AG04450 (cell line): ENCODE measurements around the gene NOS3. TPM values are rescaled to one million over a fixed set of nuclear protein-coding genes. Genes with fewer than 3 reads are reported as not detected.
"Not testable (repeated sequence)": the region's sequence is repeated elsewhere in the genome, so short reads cannot be mapped to it uniquely, and the experiment has no call there.

ENCODE experiments used
- CTCF ChIA-PET: fragments of 300-600, 350-600 bp; formaldehyde crosslinking; extraction: SDS; loops from one replicate; lab custom pipeline; 2022; ENCODE audit warnings: antibody characterized with exemption, inconsistent platforms; lab: Charles Lee
- POLR2A ChIA-PET: fragments of 350-600 bp; formaldehyde crosslinking; extraction: SDS; loops from one replicate; lab custom pipeline; 2021; ENCODE audit warnings: antibody characterized with exemption, inconsistent platforms; lab: Yijun Ruan, JAX
- DNase-seq: peaks from one replicate; pipeline ENCODE4 v3.0.0-alpha.2; 2011; ENCODE audit warnings: low read depth, low spot score
- H3K27ac ChIP-seq: one replicate; pipeline ENCODE4 v1.5.1; 2012; ENCODE audit warnings: low read depth, low read length, control low read depth
- H3K27me3 ChIP-seq: one replicate; pipeline ENCODE4 v1.6.0; 2012; ENCODE audit warnings: low read length; ENCODE audit not compliant: control insufficient read depth, insufficient read depth
- H3K4me3 ChIP-seq: 2 replicates; pipeline ENCODE4 v1.5.1; 2011; ENCODE audit warnings: mild to moderate bottlenecking, low read depth, low read length, control low read depth
- H3K9me3 ChIP-seq: 2 replicates; pipeline ENCODE4 v1.5.1; 2012; ENCODE audit warnings: low read length; ENCODE audit not compliant: control insufficient read depth, insufficient read depth
- CTCF ChIP-seq: IDR thresholded peaks from 2 replicates; pipeline ENCODE4 v1.5.1; 2011; ENCODE audit warnings: low read depth, low read length, control low read depth, inconsistent platforms
- polyA plus RNA-seq: library from polyadenylated mRNA; depleted of rRNA; stranded (reverse); fragments of >200 nt; gene quantifications from 2 replicates; pipeline ENCODE4 v1.2.3, GENCODE V29; 2011

The NOS3 gene
- polyA plus RNA-seq, 1 experiment = 0.60 TPM

GRCh38 chr7:151040616-151041375 lies 50.0 kb downstream of the NOS3 start:
- no peak for TF ChIP-seq CTCF
- H3K27ac ChIP-seq = no peak overlapping the region
- no peaks in the 10 kb centered on the region for H3K27me3 ChIP-seq
- CTCF ChIA-PET = no interaction called here
- no peak for DNase-seq
- POLR2A ChIA-PET = no interaction called here
- H3K9me3 ChIP-seq = no peaks in the 10 kb centered on the region; the same call in 1 of the 2 replicates
- no peak overlapping the region for H3K4me3 ChIP-seq

GRCh38 chr7:151043449-151043848 lies 52.6 kb downstream of the NOS3 start:
- CTCF ChIA-PET, POLR2A ChIA-PET, DNase-seq, H3K27me3 ChIP-seq, H3K9me3 ChIP-seq, H3K4me3 ChIP-seq, H3K27ac ChIP-seq: not testable (repeated sequence)

DNA sequence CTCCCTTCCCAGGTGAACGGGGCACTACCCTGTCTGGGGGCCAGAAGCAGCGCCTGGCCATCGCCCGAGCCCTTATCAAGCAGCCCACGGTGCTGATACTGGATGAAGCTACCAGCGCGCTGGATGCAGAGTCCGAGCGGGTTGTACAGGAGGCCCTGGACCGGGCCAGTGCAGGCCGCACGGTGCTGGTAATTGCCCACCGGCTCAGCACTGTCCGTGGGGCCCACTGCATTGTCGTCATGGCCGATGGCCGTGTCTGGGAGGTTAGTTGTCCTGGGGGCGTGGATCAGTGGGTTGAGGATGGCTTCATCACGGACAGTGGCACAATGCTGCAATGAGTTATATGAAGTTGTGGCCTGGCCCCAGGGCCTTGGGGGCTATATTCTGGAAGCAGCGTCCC lies 53.1 kb downstream of the NOS3 start:
- H3K27ac ChIP-seq = no peak overlapping the region
- CTCF ChIA-PET = no interaction called here
- H3K4me3 ChIP-seq = no peak overlapping the region
- no peaks in the 10 kb centered on the region; the same call in 1 of the 2 replicates for H3K9me3 ChIP-seq
- H3K27me3 ChIP-seq = no peaks in the 10 kb centered on the region
- POLR2A ChIA-PET = interaction anchor here (0.7 kb wide), 1 partner anchor 13 kb away, joined by 3 read pairs; no protein-coding TSS in a partner anchor
- DNase-seq = no peak
- TF ChIP-seq CTCF = no peak

DNA sequence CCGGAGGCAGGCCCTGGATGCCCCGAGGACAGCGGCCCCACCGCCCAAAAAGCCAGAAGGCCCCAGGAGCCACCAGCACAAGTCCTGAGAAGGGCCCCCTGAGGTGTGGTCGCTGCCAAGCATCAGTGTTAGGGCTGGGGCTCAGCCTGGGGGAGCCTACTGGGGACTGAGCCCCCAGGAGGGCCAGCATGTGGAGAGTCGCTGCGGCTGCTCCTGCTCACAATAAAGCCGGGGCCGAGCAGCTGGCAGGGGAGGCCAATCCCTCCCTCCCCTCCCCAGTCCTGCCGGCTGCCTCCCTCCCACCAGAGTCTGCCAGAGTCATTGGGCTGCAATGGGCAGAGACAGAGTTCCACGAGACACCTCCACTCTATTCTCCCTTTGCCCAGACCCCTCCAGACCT lies 54.4 kb downstream of the NOS3 start:
- no peak overlapping the region for H3K27ac ChIP-seq
- peaks cover 2% of the 10 kb centered on the region for H3K27me3 ChIP-seq
- CTCF ChIA-PET = no interaction called here
- DNase-seq = no peak
- TF ChIP-seq CTCF = no peak
- POLR2A ChIA-PET = no interaction called here
- no peaks in the 10 kb centered on the region; the same call in 1 of the 2 replicates for H3K9me3 ChIP-seq
- H3K4me3 ChIP-seq = no peak overlapping the region

- ChIA-PET POLR2A (no interaction called here), CTCF (no interaction called here)
- TF ChIP-seq CTCF = no peak
- no peak overlapping the region for H3K4me3 ChIP-seq
- H3K9me3 ChIP-seq = no peaks in the 10 kb centered on the region; the same call in 1 of the 2 replicates
- H3K27ac ChIP-seq = no peak overlapping the region
- DNase-seq = no peak
- peaks cover 5% of the 10 kb centered on the region for H3K27me3 ChIP-seq
Observed at GRCh38 chr7:151045967-151046366, 55.1 kb downstream of the NOS3 start.
